IPS DF 19.7 (cell line): ENCODE measurements around the gene IQCC.
"Not testable (repeated sequence)": the region's sequence is repeated elsewhere in the genome, so short reads cannot be mapped to it uniquely, and the experiment has no call there.

Source experiments
- DNase-seq: peaks from one replicate; pipeline ENCODE4 v3.0.0-alpha.2; 2013; ENCODE audit warnings: low read depth, low spot score

The IQCC gene

DNA sequence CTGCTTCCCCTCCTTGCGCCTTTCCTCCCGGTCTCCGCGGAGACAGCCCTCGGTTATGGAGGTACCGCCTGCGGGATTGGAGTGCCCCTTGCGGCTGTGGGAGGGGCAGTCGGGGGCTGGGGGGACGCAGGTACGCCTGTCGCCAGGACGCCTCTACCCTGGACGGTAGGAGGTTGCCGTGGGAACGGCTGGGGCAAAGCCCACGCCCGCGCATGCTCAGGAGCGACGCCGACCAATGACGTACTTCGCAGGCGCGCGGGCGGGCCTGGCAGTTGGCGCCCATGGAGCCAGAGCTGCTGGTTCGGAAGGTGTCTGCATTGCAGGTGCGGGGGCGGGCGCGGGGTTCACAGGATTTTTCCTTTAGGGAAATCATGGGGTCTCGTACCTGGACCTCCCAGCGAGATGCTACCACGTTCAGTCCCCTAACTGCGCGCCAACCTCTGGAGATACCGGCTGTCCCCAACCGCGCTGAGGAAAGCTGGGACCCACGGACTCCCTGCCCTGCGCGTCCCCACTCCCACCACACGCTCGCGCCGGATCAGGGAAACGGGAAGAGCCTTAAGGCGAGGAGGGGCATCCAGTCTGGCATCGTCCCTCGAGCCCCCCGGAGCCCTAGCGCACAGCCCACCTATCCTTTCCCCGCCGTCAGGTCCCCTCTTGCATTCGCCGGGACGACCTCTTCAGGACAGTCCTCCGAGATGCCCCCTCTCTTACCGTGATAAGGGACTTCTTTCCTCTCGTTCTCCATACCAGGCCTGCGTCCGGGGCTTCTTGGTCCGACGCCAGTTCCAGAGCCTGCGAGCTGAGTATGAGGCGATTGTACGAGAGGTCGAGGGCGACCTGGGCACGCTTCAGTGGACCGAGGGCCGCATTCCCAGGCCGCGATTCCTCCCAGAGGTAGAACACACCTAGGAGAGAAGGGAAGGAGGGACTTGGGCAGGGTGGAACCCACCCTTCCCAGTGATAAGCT lies at the start of gene IQCC:
Gene IQCC, plus strand, starts transcription at position 271 of the 970 bp plus-strand sequence. Its CDS starts 11 bp downstream, at position 282.
- peak; percentile 77 for DNase-seq

DNA sequence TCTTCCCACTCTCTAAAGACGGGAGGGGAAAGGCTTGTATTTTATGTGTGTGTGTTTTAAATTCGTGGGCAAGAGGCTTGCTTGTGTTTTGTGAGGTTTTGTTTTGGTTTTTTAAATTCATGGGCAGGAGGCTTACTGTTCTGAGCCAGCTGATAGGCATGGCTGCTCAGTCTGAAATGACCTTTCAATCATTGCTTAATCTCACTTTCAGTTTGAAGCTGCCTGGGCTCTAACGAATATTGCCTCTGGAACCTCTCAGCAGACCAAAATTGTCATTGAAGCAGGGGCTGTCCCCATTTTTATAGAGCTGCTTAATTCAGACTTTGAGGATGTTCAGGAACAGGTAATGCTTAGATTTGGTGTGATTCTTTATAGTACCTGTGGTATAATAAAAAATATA lies 46.3 kb upstream of the IQCC start:
- DNase-seq, result no peak

GRCh38 chr1:32163405-32163804 lies 42.1 kb upstream of the IQCC start:
- DNase-seq, result no peak

- not testable (repeated sequence) for DNase-seq
Observed at GRCh38 chr1:32165633-32166032, 39.8 kb upstream of the IQCC start.

- no peak for DNase-seq
Observed at GRCh38 chr1:32170991-32171390, 34.5 kb upstream of the IQCC start.

GRCh38 chr1:32172621-32173245 lies 32.7 kb upstream of the IQCC start:
- DNase-seq, result no peak

DNA sequence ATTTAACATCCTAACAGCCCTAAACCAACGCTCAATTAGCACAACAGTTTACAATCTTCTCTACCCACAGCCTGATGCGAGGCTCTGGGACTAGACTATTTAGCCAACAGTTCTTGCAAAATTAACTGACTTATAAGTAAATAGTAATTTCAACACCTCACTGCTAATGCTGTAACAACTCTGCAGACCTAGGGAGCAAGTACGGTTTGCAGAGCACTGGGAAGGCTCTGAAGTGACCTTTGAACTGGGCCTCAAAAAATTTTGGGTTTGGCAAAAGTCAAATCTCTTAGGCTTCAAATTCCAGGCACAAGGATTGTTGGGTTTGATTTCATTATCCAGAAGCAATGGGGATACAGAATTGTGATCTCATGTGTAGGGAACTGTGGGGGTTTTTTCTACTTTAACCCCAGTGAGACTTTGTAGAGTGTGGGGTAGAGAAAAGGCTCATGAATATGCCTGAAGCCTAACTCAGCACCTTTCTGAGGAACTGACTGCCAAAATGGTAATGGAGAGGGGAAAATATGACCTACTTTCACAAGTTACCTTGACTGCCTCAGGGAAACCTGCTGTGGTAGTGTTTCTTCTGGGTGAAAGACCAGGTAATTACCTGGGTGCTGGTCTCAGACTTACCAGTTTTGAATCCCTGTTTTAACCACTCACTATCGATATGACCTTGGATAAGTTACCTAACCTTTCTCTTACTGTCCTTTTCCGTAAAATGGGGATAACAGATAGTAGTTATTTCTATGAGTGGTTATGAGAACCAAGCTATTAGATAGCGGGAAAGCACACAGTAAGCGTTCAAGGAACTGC lies 26.9 kb upstream of the IQCC start:
- no peak for DNase-seq

DNA sequence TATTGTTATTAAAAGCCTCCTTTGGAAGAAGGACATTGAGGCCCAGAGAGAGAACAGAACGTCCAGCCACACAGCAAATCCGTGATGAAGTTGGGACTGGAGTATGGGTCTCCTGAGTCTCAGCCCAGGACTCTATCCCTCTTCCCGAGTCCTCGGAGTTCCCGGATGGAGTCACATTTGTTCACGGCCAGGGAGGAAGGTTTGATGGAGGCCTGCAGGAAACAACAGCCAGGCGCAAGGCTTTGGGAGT lies 26.4 kb upstream of the IQCC start:
- no peak for DNase-seq

DNA sequence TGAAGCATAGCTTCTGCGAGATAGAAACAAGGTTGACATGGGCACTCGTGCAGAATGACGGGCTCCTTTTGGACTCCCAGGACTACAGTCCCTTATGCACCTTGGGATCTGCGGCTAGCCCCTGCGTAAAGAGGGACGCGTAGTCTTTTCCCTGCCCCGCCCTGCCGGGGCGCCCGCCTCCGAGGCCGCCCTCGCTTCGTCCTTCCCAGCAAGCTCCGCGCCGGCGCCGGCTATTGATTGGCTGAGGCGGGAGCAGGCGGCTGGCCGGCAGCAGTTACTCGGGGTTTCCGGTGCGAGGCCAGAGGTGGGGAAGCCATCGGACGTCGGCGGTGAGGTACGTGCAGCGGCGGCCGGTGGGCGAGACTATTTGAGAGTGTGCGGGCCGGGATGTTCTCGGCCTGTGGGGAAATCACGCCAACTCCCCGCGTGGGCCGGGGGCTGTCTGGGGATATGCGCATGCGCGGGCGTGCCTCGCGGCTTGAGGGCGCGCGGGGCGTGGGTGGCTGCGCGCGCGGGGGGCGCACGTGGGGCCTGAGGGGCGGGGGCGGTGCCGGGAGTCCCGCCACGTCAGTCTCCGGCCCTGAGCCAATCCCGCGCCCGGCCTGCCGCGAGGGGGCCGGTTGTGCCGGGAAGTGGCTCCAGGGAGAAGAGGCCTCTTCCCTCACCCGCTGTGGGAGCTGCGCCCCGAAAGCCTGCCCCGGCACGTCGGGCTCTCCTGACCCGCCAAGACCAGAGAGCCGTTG lies 25.9 kb upstream of the IQCC start, which contains the start of gene TXLNA:
Gene TXLNA, plus strand, starts transcription at position 233 of the 743 bp plus-strand sequence. CDS start 671 bp downstream, outside the sequence.
- DNase-seq, result no peak

- DNase-seq, result no peak
Observed at GRCh38 chr1:32180186-32181060, 25.0 kb upstream of the IQCC start.

DNA sequence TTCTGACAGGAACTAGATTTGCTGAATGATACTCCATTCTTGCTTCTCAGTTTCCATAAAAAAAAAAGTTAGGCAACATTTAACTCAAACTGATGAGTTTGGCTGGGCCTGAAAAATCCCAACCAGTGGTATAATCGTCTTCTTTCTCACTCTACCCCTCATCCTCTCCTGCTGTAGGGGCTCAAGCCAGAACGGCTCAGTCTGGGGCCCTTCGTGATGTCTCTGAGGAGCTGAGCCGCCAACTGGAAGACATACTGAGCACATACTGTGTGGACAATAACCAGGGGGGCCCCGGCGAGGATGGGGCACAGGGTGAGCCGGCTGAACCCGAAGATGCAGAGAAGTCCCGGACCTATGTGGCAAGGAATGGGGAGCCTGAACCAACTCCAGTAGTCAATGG lies 24.4 kb upstream of the IQCC start:
- no peak for DNase-seq

GRCh38 chr1:32181563-32181962 lies 23.9 kb upstream of the IQCC start:
- no peak for DNase-seq

- DNase-seq, result no peak
Observed at GRCh38 chr1:32182060-32182459, 23.4 kb upstream of the IQCC start.

- DNase-seq, result no peak
Observed at GRCh38 chr1:32184650-32185049, 20.8 kb upstream of the IQCC start.

DNA sequence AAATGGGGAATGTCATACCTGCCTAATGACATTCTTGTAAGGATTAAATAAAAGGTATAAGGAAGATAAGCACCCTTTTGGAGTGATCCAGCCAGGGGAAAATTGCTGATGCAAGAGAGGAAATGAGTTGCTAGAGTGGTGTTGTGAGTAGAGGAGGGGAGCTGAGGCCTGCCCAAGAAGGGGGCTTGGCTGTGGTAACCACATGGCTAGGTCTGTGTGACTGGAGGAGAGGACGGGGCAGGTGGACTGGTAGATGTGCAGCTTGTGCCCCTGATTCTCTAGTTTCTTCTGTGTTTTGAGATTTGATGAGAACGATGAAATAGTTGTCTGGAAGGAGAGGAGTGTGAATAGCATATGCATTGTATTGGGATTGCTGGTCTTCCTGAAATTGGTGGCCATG lies 19.4 kb upstream of the IQCC start:
- no peak for DNase-seq

DNA sequence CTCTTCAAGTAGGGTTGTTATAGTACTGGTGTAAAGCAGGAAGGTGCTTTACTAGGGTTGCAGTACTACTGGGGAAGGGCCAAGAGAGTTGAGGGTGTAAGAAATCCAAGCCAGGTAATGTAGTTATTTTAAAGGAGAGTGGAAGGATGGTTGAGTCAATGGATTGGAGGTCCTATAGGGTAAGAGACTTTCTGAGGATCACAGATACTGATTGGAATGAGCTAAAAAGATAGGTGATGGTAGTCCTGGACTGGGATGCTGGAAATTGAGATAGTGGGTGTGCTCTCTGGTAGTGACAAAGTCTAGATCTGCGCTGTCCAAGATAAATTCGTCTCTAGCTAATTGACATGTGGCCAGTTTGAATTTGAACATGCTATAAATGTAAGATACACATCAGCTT lies 19.0 kb upstream of the IQCC start:
- DNase-seq, result no peak

DNA sequence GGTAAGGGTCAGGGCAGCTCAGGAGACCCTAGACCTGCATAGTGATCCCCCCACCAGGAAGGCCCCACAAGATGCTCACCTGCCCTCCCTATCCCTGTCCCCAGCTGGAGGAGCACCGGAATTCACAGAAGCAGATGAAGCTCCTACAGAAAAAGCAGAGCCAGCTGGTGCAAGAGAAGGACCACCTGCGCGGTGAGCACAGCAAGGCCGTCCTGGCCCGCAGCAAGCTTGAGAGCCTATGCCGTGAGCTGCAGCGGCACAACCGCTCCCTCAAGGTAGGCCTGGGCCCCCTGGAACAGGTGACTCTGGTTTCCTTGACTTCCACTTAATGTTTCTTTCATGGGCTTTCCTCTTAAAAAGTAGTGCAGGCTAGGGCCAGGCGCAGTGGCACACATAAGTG lies 17.6 kb upstream of the IQCC start:
- no peak for DNase-seq

DNA sequence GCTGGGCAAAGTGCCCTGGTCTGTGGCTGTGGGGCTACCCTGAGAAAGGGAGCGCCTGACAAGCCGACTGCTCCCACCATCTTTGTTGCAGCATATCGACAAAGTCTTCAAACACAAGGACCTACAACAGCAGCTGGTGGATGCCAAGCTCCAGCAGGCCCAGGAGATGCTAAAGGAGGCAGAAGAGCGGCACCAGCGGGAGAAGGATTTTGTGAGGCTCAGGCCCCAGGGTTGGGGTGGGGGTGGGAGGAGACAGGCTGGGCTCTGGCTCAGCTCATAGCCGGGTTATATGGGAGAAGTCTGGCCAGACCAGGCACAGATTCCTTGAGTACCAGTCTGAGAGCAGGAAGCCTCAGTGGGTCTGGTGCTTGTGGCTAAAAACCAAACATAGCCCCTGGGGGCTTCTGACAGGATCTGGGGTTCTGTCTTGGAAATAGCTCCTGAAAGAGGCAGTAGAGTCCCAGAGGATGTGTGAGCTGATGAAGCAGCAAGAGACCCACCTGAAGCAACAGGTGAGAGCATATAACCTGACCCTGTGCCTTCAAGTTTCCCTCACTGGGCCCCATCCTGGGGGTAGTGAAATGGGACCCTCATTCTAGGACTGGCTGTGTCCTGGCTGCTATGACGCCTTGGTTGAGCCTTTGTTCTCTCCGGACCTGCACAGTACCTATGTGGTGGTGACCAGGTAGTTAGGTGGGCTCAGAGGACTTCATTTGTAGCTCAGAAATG lies 13.1 kb upstream of the IQCC start:
- DNase-seq, result no peak

DNA sequence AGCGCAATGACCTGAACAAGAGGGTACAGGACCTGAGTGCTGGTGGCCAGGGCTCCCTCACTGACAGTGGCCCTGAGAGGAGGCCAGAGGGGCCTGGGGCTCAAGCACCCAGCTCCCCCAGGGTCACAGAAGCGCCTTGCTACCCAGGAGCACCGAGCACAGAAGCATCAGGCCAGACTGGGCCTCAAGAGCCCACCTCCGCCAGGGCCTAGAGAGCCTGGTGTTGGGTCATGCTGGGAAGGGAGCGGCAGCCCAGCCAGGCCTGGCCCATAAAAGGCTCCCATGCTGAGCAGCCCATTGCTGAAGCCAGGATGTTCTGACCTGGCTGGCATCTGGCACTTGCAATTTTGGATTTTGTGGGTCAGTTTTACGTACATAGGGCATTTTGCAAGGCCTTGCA lies 10.5 kb upstream of the IQCC start:
- no peak for DNase-seq

DNA sequence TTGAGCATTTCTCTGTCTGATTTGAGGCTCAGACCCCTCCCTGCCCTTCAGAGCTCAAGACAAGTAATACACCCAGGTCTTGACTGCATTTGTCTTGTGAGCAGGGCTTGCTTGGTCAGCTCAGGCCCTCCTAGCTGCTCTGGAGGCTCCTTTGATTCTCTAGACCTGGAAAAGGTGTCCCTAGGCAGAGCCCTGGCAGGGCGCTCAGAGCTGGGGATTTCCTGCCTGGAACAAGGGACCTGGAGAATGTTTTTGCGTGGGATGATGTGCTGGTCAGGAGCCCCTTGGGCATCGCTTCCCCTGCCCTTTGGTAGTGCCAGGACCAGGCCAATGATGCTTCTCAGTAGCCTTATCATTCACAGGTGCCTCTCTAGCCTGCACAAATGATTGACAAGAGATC lies 9.9 kb upstream of the IQCC start:
- DNase-seq, result no peak
